HepG2 (cell line): Measurements from ENCODE around the gene NEIL1. TPM values are rescaled to one million over a fixed set of nuclear protein-coding genes. Genes with fewer than 3 reads are reported as not detected.

Source experiments
- ATF7 ChIP-seq, 2 experiments: fragments of 450-650 bp in 1 of 2; sonication (generic) in 1 of 2; formaldehyde crosslinking in 1 of 2; IDR thresholded peaks; 2 replicates each; pipeline versions ENCODE4 v1.4.0 to v1.6.1; 2016 to 2020; ENCODE audit warnings: antibody characterized with exemption in 1 of 2, mild to moderate bottlenecking in 1 of 2, missing genetic modification reagents in 1 of 2
- GABPB1 ChIP-seq: IDR thresholded peaks from 2 replicates; pipeline ENCODE4 v1.6.1; 2016; ENCODE audit warnings: mild to moderate bottlenecking, missing genetic modification reagents, moderate library complexity, missing compliant biosample characterization
- HNF4A ChIP-seq: sonication (generic); formaldehyde crosslinking; IDR thresholded peaks from 2 replicates; pipeline ENCODE4 v1.4.0; 2020; ENCODE audit warnings: missing genetic modification reagents
- MAFG ChIP-seq: sonication (generic); formaldehyde crosslinking; IDR thresholded peaks from 2 replicates; pipeline ENCODE4 v1.5.1; 2020; ENCODE audit warnings: mild to moderate bottlenecking, missing genetic modification reagents
- NKX3-1 ChIP-seq: sonication (generic); formaldehyde crosslinking; IDR thresholded peaks from 2 replicates; pipeline ENCODE4 v1.5.0; 2020; ENCODE audit warnings: missing genetic modification reagents
- PHB2 ChIP-seq: fragments of 450-650 bp; IDR thresholded peaks from 2 replicates; pipeline ENCODE4 v1.6.1; 2018; ENCODE audit not compliant: partially characterized antibody
- RERE ChIP-seq: IDR thresholded peaks from 2 replicates; pipeline ENCODE4 v1.6.1; 2016; ENCODE audit warnings: low read depth, missing genetic modification reagents, missing compliant biosample characterization
- SMAD1 ChIP-seq: sonication (generic); formaldehyde crosslinking; IDR thresholded peaks from 2 replicates; pipeline ENCODE4 v1.4.0; 2020; ENCODE audit warnings: missing genetic modification reagents, low read depth, mild to moderate bottlenecking, borderline replicate concordance
- ZBTB7A ChIP-seq: sonication (generic); formaldehyde crosslinking; IDR thresholded peaks from 2 replicates; pipeline ENCODE4 v1.8.0; 2022; ENCODE audit warnings: mild to moderate bottlenecking, missing genetic modification reagents
- ZGPAT ChIP-seq: IDR thresholded peaks from 2 replicates; pipeline ENCODE4 v1.6.1; 2016; ENCODE audit warnings: mild to moderate bottlenecking
- ZNF207 ChIP-seq: fragments of 450-650 bp; IDR thresholded peaks from 2 replicates; pipeline ENCODE4 v1.6.1; 2016; ENCODE audit warnings: antibody characterized with exemption, borderline replicate concordance
- ZNF234 ChIP-seq: sonication (generic); formaldehyde crosslinking; conservative IDR thresholded peaks from 2 replicates; pipeline ENCODE4 v1.5.1; 2020; ENCODE audit warnings: mild to moderate bottlenecking, missing genetic modification reagents
- ZNF318 ChIP-seq: sonication (generic); formaldehyde crosslinking; IDR thresholded peaks from 2 replicates; pipeline ENCODE4 v1.4.0; 2020; ENCODE audit warnings: mild to moderate bottlenecking, missing genetic modification reagents
- ZNF329 ChIP-seq: sonication (generic); formaldehyde crosslinking; IDR thresholded peaks from 2 replicates; pipeline ENCODE4 v1.9.0; 2021; ENCODE audit warnings: low read depth, mild to moderate bottlenecking, missing genetic modification reagents
- polyA plus RNA-seq, 8 experiments: library from polyadenylated mRNA; depleted of rRNA in 3 of 8; stranded (reverse) in 7 of 8; unstranded in 1 of 8; fragments of >200 nt; fragmentation: Illumina TruSeq in 4 of 8; extraction: Trizol in 4 of 8; gene quantifications; 2 replicates each; pipeline versions ENCODE4 v1.2.1 to v1.2.3, GENCODE V29; 2011 to 2016; ENCODE audit warnings: low read depth in 4 of 8, missing spikeins in 1 of 8, mixed read lengths in 1 of 8; ENCODE audit not compliant: insufficient read depth in 1 of 8
- total RNA-seq, 5 experiments: library from RNA; depleted of rRNA; stranded (reverse); fragments of >200 nt; fragmentation: Illumina TruSeq; extraction: Trizol; gene quantifications; 2 replicates each; pipeline ENCODE4 v1.2.3, GENCODE V29; 2016; ENCODE audit warnings: low read depth in 1 of 5

Gene NEIL1
- total and polyA plus RNA-seq, 2 of the 13 experiments (the other 11 are each of a cell fraction or from before 2014, with no cell fraction given) = 10.4 to 15.5 TPM

- TF ChIP-seq RERE = no peak
- TF ChIP-seq ZNF318 = peak; percentile 53; the same call in 1 of the 2 replicates
- TF ChIP-seq NKX3-1 (CRISPR knock-in tag) = peak; percentile 65; the same call in 1 of the 2 replicates
- TF ChIP-seq ZNF207 = no peak
- TF ChIP-seq ATF7 (IDR thresholded peaks at IDR 0.05) = no peak
- TF ChIP-seq ATF7 (CRISPR knock-in tag; IDR thresholded peaks at IDR 0.05) = no peak
- TF ChIP-seq ZNF329 = 0 out of 2 replicates have a peak, but pooled peaks have one; percentile 46
- TF ChIP-seq SMAD1 (CRISPR knock-in tag) = peak; percentile 87; the same call in 1 of the 2 replicates
- TF ChIP-seq ZNF234 (CRISPR knock-in tag) = no peak
- no peak for TF ChIP-seq PHB2
- peak; percentile 93 for TF ChIP-seq ZGPAT (CRISPR knock-in tag)
- no peak for TF ChIP-seq ZBTB7A (CRISPR knock-in tag)
- no peak for TF ChIP-seq HNF4A (CRISPR knock-in tag)
- no peak for TF ChIP-seq MAFG (CRISPR knock-in tag)
- peak; percentile 98 for TF ChIP-seq GABPB1 (CRISPR knock-in tag)
Measured at GRCh38 chr15:75335705-75336355, 11.0 kb upstream of the NEIL1 start, which contains the start of gene COMMD4 (continued).
